GM18861 (cell line): ENCODE results near the gene HEXB.
A peak's percentile ranks its signal among the peaks of the same experiment; 100 is the strongest.

Experiments used
- ATAC-seq: cut with Tn5 transposase; IDR thresholded peaks from one replicate; pipeline ENCODE4 v1.9.1; 2021; ENCODE audit not compliant: unreplicated experiment

The HEXB gene

GRCh38 chr5:74684900-74685851 lies at the start of gene HEXB:
Gene HEXB (plus strand): TSS chr5:74685233. CDS start chr5:74685261, 28 bp downstream.
- peak; percentile 55 for ATAC-seq

- no peak for ATAC-seq
Observed at GRCh38 chr5:74636149-74636548, 48.9 kb upstream of the HEXB start.

DNA sequence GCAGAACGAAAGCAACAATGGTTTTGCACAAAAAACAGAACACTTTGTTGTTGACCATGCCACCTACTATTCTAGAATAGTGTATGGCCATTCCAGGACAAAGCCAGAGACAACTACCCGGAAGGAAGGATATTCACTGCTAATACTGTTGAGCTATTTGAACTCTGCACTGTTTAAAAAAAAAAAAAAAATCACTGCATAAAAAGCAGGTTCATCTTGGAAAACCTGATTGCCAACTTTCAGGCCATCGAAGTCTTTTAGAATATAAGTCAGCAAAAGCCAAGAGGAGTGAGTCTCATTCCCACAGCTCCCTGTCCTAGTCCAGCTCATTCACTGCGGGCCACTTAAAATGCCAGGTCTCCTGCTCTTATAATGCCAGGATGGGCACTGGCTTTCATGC lies 48.5 kb upstream of the HEXB start:
- ATAC-seq = no peak

DNA sequence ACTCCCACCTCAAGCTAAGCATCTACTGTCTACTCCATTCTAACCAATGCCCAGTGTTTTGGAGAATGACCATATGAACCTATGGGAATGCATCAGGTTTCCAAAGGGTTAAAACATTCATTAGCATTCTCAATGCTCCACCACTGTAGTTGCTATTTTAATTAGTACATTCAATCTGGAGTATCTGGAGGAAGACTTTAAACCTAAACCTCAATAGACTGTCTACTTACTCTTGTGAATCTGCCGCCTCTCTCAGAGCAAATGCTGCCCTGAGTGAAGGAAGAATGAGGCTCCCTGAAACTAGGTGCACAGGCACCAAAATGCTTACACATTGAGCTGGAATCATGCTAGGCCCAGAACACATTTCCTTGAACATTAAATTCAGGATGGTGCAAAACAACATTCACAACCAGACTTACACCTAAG lies 46.5 kb upstream of the HEXB start:
- ATAC-seq = no peak

- peak; percentile 50 for ATAC-seq
Observed at GRCh38 chr5:74638970-74639806, 45.8 kb upstream of the HEXB start.

DNA sequence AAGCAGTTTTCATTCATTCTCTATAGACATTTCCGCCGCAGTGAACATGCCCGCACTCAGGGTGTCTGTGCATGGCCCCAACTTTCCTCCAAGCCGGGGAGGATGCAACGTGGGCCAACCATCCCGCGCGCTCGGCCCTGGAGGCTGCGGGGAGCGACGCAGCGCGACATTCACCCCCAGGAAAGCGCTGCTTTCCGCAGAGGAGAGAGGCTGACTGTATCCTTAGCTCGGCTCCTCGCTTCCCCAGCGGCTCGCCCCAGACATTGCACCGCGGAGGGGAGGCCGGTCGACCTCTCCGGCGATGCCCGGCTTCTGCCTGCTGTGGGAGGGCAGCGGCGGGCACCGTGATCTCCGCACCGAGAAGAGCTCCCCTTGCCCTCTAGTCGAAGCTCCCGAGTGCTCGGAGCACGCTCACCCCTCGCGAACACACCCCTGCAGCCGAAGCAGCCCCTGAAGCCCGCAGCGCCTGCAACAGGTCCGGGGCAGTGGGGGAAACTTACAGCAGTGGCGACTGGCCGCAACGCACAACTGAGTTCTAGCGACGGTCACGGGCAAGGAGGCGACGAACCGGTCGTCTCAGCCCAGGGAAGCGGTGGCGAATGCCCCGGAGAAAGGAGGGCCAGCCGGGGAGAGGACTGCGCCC lies 45.1 kb upstream of the HEXB start:
- peak; percentile 2 for ATAC-seq

- ATAC-seq = peak; percentile 51
Observed at GRCh38 chr5:74640450-74640953, 44.5 kb upstream of the HEXB start, which contains the start of gene ENC1. Gene ENC1 (minus strand): TSS chr5:74640728. CDS start chr5:74636485, 4,243 bp downstream.

- ATAC-seq = no peak
Observed at GRCh38 chr5:74640954-74641734, 43.9 kb upstream of the HEXB start.

- no peak for ATAC-seq
Observed at GRCh38 chr5:74641735-74642542, 43.1 kb upstream of the HEXB start.

- no peak for ATAC-seq
Observed at GRCh38 chr5:74642543-74642863, 42.5 kb upstream of the HEXB start.

GRCh38 chr5:74643111-74643562 lies 41.9 kb upstream of the HEXB start:
- no peak for ATAC-seq

DNA sequence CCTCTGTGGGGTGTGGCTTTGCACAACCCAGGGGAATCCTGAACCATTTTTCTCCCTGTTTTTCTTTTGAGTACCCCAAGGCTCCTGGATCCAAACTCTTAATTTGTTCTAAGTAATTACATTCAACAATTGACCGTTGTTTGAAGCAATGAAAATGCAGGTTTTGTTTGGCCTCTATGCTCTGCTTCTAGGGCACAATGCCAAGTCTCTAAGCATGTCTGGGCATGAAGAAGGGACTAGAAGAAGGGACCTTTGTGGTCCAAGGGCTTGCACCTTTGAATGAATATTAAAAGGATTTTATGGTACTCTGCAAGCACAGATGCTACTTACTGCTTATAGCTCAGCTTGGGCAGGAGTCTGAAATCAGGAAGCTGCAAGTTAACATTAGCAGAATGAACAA lies 37.9 kb upstream of the HEXB start:
- ATAC-seq = no peak

DNA sequence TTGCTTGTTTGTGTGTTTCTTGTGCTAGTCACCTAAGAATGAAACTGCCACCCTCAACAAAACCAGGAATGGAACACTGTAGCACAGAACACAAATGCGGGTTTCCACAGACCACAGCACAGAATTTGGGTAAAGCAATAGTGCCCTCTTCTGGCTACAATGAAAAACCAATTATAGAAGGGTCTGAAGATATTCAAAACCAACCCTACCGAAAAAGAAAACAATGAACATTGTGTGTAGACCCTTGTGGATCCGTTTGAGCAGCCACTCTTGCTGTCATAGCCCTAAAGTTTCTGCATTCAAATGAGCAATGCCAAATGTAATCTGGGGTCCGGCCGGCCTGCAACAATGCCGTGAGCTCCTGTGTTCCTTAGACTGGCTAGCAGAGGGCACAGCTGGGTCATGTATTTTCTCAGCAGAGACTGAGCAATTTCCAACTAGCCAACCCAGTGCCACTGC lies 36.2 kb upstream of the HEXB start:
- peak; percentile 49 for ATAC-seq

DNA sequence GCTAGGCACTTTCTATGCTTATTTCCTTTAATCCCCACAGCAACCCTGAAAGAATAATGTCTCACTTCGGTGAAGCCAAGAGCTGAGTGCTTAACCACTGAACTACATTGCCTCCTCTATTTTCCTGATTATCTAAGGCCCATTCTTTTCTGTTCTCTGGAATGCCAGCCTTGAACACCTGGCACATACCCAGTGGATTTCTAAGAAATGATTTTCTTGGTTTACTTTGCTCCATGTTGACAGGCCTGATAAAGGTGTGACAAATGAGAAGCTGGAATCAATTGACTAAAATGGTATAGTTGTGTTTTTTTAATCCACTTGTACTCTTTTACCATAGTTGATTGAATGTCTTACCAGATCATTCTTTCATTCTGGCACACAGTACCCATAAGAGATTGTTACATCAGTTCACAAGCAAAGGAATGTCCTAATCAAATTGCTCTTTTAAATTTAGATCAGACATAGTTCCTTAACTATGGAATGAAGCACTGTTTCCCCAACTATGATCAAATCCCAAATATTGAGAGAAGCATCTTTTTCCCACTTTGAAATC lies 35.5 kb upstream of the HEXB start:
- no peak for ATAC-seq

DNA sequence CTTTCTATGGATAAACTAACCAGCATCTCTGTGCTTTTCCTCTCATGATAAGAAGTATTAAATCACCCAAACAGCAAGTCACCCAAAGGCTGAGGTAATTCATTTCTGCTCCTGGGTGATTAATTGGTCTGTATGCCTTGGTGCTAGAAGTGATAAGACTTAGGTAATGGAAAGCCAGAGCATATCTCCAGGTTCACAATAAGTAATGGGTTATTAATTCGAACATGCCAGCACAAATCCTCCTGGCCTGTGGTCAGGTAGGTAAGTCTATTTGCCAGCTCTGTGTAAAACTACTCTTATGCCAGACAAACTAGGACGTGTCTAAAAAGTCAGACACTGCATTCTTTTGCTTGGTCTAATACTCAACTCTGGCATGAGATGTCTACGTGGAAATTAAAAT lies 33.3 kb upstream of the HEXB start:
- ATAC-seq = no peak

- no peak for ATAC-seq
Observed at GRCh38 chr5:74652576-74652975, 32.5 kb upstream of the HEXB start.

GRCh38 chr5:74653991-74654390 lies 31.0 kb upstream of the HEXB start:
- ATAC-seq = no peak

GRCh38 chr5:74655206-74655605 lies 29.8 kb upstream of the HEXB start:
- ATAC-seq = no peak

GRCh38 chr5:74655716-74656115 lies 29.3 kb upstream of the HEXB start:
- no peak for ATAC-seq
